ENCODE results near the gene PSMD9. TPM values are rescaled to one million over a fixed set of nuclear protein-coding genes. Genes with fewer than 3 reads are reported as not detected.

PSMD9 gene, protein sequence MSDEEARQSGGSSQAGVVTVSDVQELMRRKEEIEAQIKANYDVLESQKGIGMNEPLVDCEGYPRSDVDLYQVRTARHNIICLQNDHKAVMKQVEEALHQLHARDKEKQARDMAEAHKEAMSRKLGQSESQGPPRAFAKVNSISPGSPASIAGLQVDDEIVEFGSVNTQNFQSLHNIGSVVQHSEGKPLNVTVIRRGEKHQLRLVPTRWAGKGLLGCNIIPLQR
- total RNA-seq (10 to 100 TPM; 36.7 to 55.2 (median 46.9) TPM), polyA plus RNA-seq (10 to 100 TPM; 85.3 to 92.6 TPM), total RNA-seq (12.8 reads per million, percentile 41 among the genes with 10 or more reads in this experiment)

- Histone ChIP-seq H3K27me3 (ENCODE audit: control insufficient read depth in 2 of 2, insufficient read depth in 2 of 2, low read length in 2 of 2) (no peaks in the 10 kb centered on the region), H3K27ac (ENCODE audit: low read depth, low read length) (peak within 1 kb of the TSS; percentile 98), H3K36me3 (ENCODE audit: control insufficient read depth in 2 of 3, insufficient read depth in 3 of 3, low read length in 3 of 3) (peaks cover 0 to 8% (median 0%) of the 10 kb centered on the region in 3 experiments), H3K9me3 (ENCODE audit: control insufficient read depth in 2 of 3, low read length in 3 of 3) (no peaks in the 10 kb centered on the region), H3K4me1 (ENCODE audit: control insufficient read depth in 2 of 2, insufficient read depth in 2 of 2, low read length in 2 of 2) (peaks cover 19 to 21% of the 10 kb centered on the region in 2 donors), H3K4me3 (ENCODE audit: low read length) (peak within 1 kb of the TSS; percentile 74)
- peak within 1 kb of the TSS; percentile 85 to 100 (median 98) for H3K4me3 Mint-ChIP-seq
- DNase-seq (peak; percentile 96 to 99 (median 98)), ATAC-seq (peak; percentile 98)
- peaks cover 0 to 2% (median 0%) of the 10 kb centered on the region in 11 donors for H3K9me3 Mint-ChIP-seq
- CTCF ChIA-PET: interaction anchor here (0.6 to 2.4 kb wide), 8 partner anchors 17 to 176 kb away, joined by 3 to 29 read pairs (median 4); partner anchors contain the start of genes RHOF and TMEM120B
- intact Hi-C loops (cut with micrococcal nuclease): loop anchor here (1.0 to 10.0 kb wide), 24 partner anchors 30 to 1688 kb away; partner anchors contain the start of genes CFAP251 (in 2 of the 2), DIABLO (in 2 of the 2), KNTC1 (in 2 of the 2) and TMEM120B (in 2 of the 2)
- H3K27me3 Mint-ChIP-seq: peaks cover 0 to 4% (median 0%) of the 10 kb centered on the region in 5 donors
- peaks cover 0 to 7% (median 0%) of the 10 kb centered on the region in 5 donors for H3K36me3 Mint-ChIP-seq
- peak within 1 kb of the TSS; percentile 92 to 100 (median 99) for H3K27ac Mint-ChIP-seq
- peaks cover 19 to 50% (median 40%) of the 10 kb centered on the region in 7 donors for H3K4me1 Mint-ChIP-seq
- POLR2A ChIA-PET: interaction anchor here (0.5 to 3.6 kb wide), 19 partner anchors 9 to 1420 kb away, joined by 3 to 33 read pairs (median 4); partner anchors contain the start of genes CFAP251, DIABLO and RHOF
Measured at GRCh38 chr12:121888478-121889273, at the start of gene PSMD9. Gene PSMD9, plus strand, starts transcription at chr12:121888790. Its CDS starts 67 bp downstream, at chr12:121888857.

- Histone ChIP-seq H3K27me3 (ENCODE audit: control insufficient read depth in 2 of 2, insufficient read depth in 2 of 2, low read length in 2 of 2) (no peaks in the 10 kb centered on the region), H3K36me3 (ENCODE audit: control insufficient read depth in 2 of 3, insufficient read depth in 3 of 3, low read length in 3 of 3) (no peaks in the 10 kb centered on the region), H3K27ac (ENCODE audit: low read depth, low read length) (peak overlapping the region; percentile 58), H3K4me1 (ENCODE audit: control insufficient read depth in 2 of 2, insufficient read depth in 2 of 2, low read length in 2 of 2) (peaks cover 8 to 13% of the 10 kb centered on the region in 2 donors), H3K9me3 (ENCODE audit: control insufficient read depth in 2 of 3, low read length in 3 of 3) (no peaks in the 10 kb centered on the region), H3K4me3 (ENCODE audit: low read length) (peak overlapping the region; percentile 91)
- ChIA-PET POLR2A (interaction anchor here (0.6 to 4.3 kb wide), 8 partner anchors 12 to 266 kb away, joined by 3 to 32 read pairs (median 11); partner anchors contain the start of genes PSMD9, RHOF and TMEM120B), CTCF (interaction anchor here (0.6 to 1.5 kb wide), 4 partner anchors 27 to 49 kb away, joined by 4 to 7 read pairs (median 4); partner anchors contain the start of gene PSMD9)
- DNase-seq (peak; percentile 98 to 100 (median 99)), ATAC-seq (peak; percentile 100)
- Mint-ChIP-seq H3K4me1 (peaks cover 12 to 27% (median 18%) of the 10 kb centered on the region in 7 donors), H3K4me3 (peak overlapping the region; percentile 96 to 100 (median 98)), H3K27ac (peak overlapping the region; percentile 87 to 96 (median 92)), H3K9me3 (peaks cover 0 to 2% (median 0%) of the 10 kb centered on the region in 11 donors), H3K36me3 (no peaks in the 10 kb centered on the region), H3K27me3 (no peaks in the 10 kb centered on the region)
- intact Hi-C loops (cut with micrococcal nuclease): loop anchor here (1.0 to 5.0 kb wide), 15 partner anchors 15 to 1152 kb away; partner anchors contain the start of genes CFAP251 (in 2 of the 2), DIABLO (in 2 of the 2), PSMD9 (in 2 of the 2) and TMEM120B (in 2 of the 2)
Measured at GRCh38 chr12:121839106-121839992, 49.2 kb upstream of the PSMD9 start.

- Histone ChIP-seq H3K4me3 (ENCODE audit: low read length) (peak overlapping the region; percentile 91), H3K27ac (ENCODE audit: low read depth, low read length) (peak overlapping the region; percentile 58), H3K4me1 (ENCODE audit: control insufficient read depth in 2 of 2, insufficient read depth in 2 of 2, low read length in 2 of 2) (peaks cover 8 to 13% of the 10 kb centered on the region in 2 donors), H3K27me3 (ENCODE audit: control insufficient read depth in 2 of 2, insufficient read depth in 2 of 2, low read length in 2 of 2) (no peaks in the 10 kb centered on the region), H3K9me3 (ENCODE audit: control insufficient read depth in 2 of 3, low read length in 3 of 3) (no peaks in the 10 kb centered on the region), H3K36me3 (ENCODE audit: control insufficient read depth in 2 of 3, insufficient read depth in 3 of 3, low read length in 3 of 3) (no peaks in the 10 kb centered on the region)
- peaks cover 0 to 2% (median 0%) of the 10 kb centered on the region in 11 donors for H3K9me3 Mint-ChIP-seq
- H3K27me3 Mint-ChIP-seq: no peaks in the 10 kb centered on the region
- peak overlapping the region; percentile 96 to 100 (median 98) for H3K4me3 Mint-ChIP-seq
- DNase-seq (no peak), ATAC-seq (no peak)
- H3K27ac Mint-ChIP-seq: peak overlapping the region; percentile 87 to 96 (median 92)
- intact Hi-C loops (cut with micrococcal nuclease): loop anchor here (1.0 to 5.0 kb wide), 15 partner anchors 15 to 1153 kb away; partner anchors contain the start of genes CFAP251 (in 2 of the 2), DIABLO (in 2 of the 2), PSMD9 (in 2 of the 2) and TMEM120B (in 2 of the 2)
- ChIA-PET CTCF (interaction anchor here (1.5 kb wide), 1 partner anchor 44 kb away, joined by 7 read pairs; no protein-coding TSS in a partner anchor), POLR2A (interaction anchor here (0.6 to 4.3 kb wide), 7 partner anchors 38 to 265 kb away, joined by 3 to 32 read pairs (median 9); partner anchors contain the start of genes PSMD9, RHOF and TMEM120B)
- H3K4me1 Mint-ChIP-seq: peaks cover 12 to 27% (median 18%) of the 10 kb centered on the region in 7 donors
- H3K36me3 Mint-ChIP-seq: no peaks in the 10 kb centered on the region
Measured at GRCh38 chr12:121839993-121840761, 48.4 kb upstream of the PSMD9 start.

- no peak for ATAC-seq
- no peaks in the 10 kb centered on the region for H3K36me3 ChIP-seq (ENCODE audit: control insufficient read depth in 2 of 3, insufficient read depth in 3 of 3, low read length in 3 of 3)
- H3K9me3 ChIP-seq (ENCODE audit: control insufficient read depth in 2 of 3, low read length in 3 of 3): no peaks in the 10 kb centered on the region
- peak overlapping the region in 2 of 10 donors; percentile 11 to 49 for H3K4me3 Mint-ChIP-seq
- intact Hi-C loops (cut with micrococcal nuclease): no loop called here
- peak overlapping the region in 4 of 9 donors; percentile 19 to 67 (median 48) for H3K27ac Mint-ChIP-seq
- no peak for DNase-seq
- H3K27me3 ChIP-seq (ENCODE audit: control insufficient read depth in 2 of 2, insufficient read depth in 2 of 2, low read length in 2 of 2): no peaks in the 10 kb centered on the region
- H3K4me1 Mint-ChIP-seq: peaks cover 12 to 27% (median 18%) of the 10 kb centered on the region in 7 donors
- H3K27ac ChIP-seq (ENCODE audit: low read depth, low read length): no peak overlapping the region
- H3K4me1 ChIP-seq (ENCODE audit: control insufficient read depth in 2 of 2, insufficient read depth in 2 of 2, low read length in 2 of 2): peaks cover 8 to 13% of the 10 kb centered on the region in 2 donors
- H3K4me3 ChIP-seq (ENCODE audit: low read length): no peak overlapping the region
- no peaks in the 10 kb centered on the region for H3K36me3 Mint-ChIP-seq
- H3K27me3 Mint-ChIP-seq: no peaks in the 10 kb centered on the region
- CTCF ChIA-PET: no interaction called here
- peaks cover 0 to 2% (median 0%) of the 10 kb centered on the region in 11 donors for H3K9me3 Mint-ChIP-seq
- POLR2A ChIA-PET: interaction anchor here (0.7 to 0.9 kb wide), 2 partner anchors 33 to 364 kb away, joined by 3 read pairs; no protein-coding TSS in a partner anchor
Measured at GRCh38 chr12:121843236-121843982, 45.2 kb upstream of the PSMD9 start.
